Osteocyte (in vitro differentiated cells): ENCODE data around the gene OARD1. TPM values are rescaled to one million over a fixed set of nuclear protein-coding genes. Genes with fewer than 3 reads are reported as not detected.

Experiments
- DNase-seq: peaks from one replicate; pipeline ENCODE4 v3.0.0; 2021; ENCODE audit warnings: mixed read lengths; ENCODE audit not compliant: unreplicated experiment; ENCODE audit errors: extremely low spot score
- H3K27ac Mint-ChIP-seq: one replicate; pipeline ENCODE4 v1.8.0; 2021; ENCODE audit warnings: mild to moderate bottlenecking, mixed read lengths; ENCODE audit not compliant: unreplicated experiment
- H3K27me3 Mint-ChIP-seq: one replicate; pipeline ENCODE4 v1.8.0; 2021; ENCODE audit warnings: mixed read lengths; ENCODE audit not compliant: unreplicated experiment
- H3K36me3 Mint-ChIP-seq: one replicate; pipeline ENCODE4 v1.8.0; 2021; ENCODE audit warnings: mixed read lengths; ENCODE audit not compliant: unreplicated experiment
- H3K4me1 Mint-ChIP-seq: one replicate; pipeline ENCODE4 v1.8.0; 2021; ENCODE audit warnings: mixed read lengths; ENCODE audit not compliant: unreplicated experiment
- H3K4me3 Mint-ChIP-seq: one replicate; pipeline ENCODE4 v1.8.0; 2021; ENCODE audit warnings: mild to moderate bottlenecking, moderate library complexity, mixed read lengths; ENCODE audit not compliant: unreplicated experiment
- H3K9me3 Mint-ChIP-seq: one replicate; pipeline ENCODE4 v1.8.0; 2021; ENCODE audit warnings: mixed read lengths; ENCODE audit not compliant: unreplicated experiment
- total RNA-seq: library from RNA; stranded (reverse); gene quantifications from 2 replicates; pipeline ENCODE4 v1.2.1, GENCODE V29; 2021
- TF ChIP-seq, protein P1 (sequence below): fragments of 200-600 bp; sonication (generic); IDR thresholded peaks from 2 replicates; pipeline ENCODE4 v1.5.0; 2021; ENCODE audit warnings: antibody characterized with exemption, mild to moderate bottlenecking, moderate library complexity

The OARD1 gene
- total RNA-seq, 1 donor from 2014 or later, result 17.2 TPM

DNA sequence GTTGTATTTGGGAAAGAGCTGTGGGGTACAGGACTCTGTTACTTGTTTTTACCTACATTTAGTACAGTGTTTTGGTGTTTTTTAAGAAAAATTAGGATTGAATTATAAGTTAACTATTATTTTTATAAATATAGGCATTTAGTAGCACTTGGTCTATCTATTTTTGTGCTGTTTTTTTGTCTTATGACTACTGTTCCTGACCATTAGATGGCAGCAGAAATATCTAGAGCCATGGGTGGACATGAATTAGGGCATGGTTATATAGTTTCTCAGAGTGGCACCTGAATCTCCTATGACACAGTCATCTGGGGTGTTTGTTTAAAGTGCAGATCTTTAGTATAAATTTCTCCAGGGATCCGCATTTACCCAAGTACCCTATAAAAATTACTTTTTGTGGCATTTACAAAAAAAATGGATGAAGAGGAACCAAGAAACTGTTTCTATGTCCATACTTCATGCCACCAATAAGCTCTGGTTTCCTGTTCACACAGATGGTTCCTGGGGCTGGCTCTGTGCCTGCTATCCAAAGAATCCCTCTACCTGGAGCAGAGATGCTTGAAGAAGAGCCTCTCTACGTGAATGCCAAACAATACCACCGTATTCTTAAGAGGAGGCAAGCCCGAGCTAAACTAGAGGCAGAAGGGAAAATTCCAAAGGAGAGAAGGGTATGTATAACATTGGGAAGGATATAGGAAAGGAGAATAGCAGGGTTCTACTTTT, 20.4 kb upstream of the OARD1 start:
- DNase-seq, result no peak
- Mint-ChIP-seq H3K4me3 (no peak overlapping the region), H3K27ac (no peak overlapping the region), H3K36me3 (peaks cover 59% of the 10 kb centered on the region), H3K4me1 (peaks cover 16% of the 10 kb centered on the region), H3K27me3 (no peaks in the 10 kb centered on the region), H3K9me3 (no peaks in the 10 kb centered on the region)
- TF ChIP-seq, protein P1, sequence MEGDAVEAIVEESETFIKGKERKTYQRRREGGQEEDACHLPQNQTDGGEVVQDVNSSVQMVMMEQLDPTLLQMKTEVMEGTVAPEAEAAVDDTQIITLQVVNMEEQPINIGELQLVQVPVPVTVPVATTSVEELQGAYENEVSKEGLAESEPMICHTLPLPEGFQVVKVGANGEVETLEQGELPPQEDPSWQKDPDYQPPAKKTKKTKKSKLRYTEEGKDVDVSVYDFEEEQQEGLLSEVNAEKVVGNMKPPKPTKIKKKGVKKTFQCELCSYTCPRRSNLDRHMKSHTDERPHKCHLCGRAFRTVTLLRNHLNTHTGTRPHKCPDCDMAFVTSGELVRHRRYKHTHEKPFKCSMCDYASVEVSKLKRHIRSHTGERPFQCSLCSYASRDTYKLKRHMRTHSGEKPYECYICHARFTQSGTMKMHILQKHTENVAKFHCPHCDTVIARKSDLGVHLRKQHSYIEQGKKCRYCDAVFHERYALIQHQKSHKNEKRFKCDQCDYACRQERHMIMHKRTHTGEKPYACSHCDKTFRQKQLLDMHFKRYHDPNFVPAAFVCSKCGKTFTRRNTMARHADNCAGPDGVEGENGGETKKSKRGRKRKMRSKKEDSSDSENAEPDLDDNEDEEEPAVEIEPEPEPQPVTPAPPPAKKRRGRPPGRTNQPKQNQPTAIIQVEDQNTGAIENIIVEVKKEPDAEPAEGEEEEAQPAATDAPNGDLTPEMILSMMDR, result peak; percentile 64

DNA sequence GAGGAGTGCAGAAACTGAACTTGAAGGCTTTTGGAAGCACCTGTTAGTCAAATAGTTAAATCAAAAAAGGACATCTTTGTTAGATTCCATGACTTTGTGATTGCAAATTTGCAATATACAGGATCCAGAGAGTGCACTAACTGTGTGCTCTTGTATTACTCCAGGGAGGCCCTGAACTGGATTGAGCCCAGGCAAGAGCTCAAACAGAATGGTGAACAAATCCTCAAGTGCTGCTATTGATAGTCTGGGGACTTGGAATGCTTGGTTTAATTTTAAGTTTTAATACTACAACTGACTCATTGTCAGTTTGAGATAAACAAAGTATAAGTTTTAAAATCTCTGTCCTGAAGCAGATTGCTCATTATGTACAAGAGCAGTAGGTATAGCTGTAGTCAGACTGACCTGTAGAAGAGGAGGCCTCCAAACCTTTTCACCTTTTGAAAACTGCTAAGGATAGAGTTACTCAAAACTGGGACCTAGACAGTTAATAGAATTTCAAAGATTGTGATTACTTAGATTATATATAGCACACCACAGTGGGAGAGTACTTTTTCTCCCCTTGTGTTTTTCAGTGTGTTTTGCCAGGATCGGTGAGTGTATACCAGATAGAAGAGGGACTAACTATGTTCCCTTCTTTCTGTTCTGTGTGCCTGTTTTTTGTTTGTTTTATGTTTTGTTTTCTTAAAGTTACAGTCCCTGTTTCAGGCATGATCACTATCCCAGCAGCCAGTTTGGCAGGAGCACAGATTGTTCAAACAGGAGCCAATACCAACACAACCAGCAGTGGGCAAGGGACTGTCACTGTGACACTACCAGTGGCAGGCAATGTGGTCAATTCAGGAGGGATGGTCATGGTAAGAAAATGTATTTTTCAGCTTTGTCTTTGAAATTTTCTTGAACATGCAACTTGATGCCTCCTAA, 18.9 kb upstream of the OARD1 start:
- no peak overlapping the region for H3K4me3 Mint-ChIP-seq
- peaks cover 51% of the 10 kb centered on the region for H3K36me3 Mint-ChIP-seq
- TF ChIP-seq, protein P1, result no peak
- peaks cover 2% of the 10 kb centered on the region for H3K4me1 Mint-ChIP-seq
- DNase-seq, result no peak
- no peaks in the 10 kb centered on the region for H3K27me3 Mint-ChIP-seq
- no peaks in the 10 kb centered on the region for H3K9me3 Mint-ChIP-seq
- H3K27ac Mint-ChIP-seq, result no peak overlapping the region

DNA sequence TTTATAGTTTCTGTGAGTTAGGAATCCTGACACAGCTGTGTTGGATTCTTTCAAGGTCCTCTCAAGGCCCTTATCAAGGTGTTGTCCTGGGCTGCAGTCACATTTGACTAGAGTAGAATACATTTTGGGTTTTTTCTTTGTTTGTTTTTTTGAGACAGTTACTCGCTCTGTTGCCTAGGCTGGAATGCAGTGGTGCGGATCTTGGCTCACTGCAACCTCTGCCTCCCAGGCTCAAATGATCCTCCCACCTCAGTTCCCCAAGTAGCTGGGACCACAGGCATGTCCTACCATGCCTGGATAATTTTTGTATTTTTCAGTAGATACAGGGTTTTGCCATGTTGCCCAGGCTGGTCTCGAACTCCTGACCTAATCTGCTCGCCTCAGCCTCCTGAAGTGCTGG, 16.3 kb upstream of the OARD1 start:
- peaks cover 42% of the 10 kb centered on the region for H3K36me3 Mint-ChIP-seq
- no peak for DNase-seq
- no peaks in the 10 kb centered on the region for H3K9me3 Mint-ChIP-seq
- H3K27me3 Mint-ChIP-seq, result no peaks in the 10 kb centered on the region
- H3K4me1 Mint-ChIP-seq, result peaks cover 2% of the 10 kb centered on the region
- H3K4me3 Mint-ChIP-seq, result no peak overlapping the region
- H3K27ac Mint-ChIP-seq, result no peak overlapping the region
- TF ChIP-seq, protein P1, result no peak

DNA sequence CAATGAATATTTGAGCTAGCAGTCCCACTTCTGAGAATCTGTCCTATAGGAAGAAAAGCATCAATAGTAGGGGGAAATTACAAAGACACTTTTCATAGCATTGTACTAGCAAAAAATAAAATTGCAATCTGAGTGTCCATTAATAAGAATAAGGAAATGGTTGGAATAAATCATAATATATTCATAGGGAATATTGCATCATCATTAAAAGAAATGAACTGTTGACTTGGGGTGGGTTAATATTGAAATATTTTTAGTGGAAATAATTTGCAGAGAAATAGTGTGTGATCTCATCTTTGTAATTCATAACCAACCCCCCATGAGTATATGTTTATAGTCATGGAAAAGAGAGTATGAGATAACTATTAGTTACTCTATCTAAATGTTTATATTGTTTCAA, 13.0 kb upstream of the OARD1 start:
- no peak for DNase-seq
- Mint-ChIP-seq H3K27ac (no peak overlapping the region), H3K4me3 (no peak overlapping the region), H3K9me3 (no peaks in the 10 kb centered on the region), H3K27me3 (no peaks in the 10 kb centered on the region), H3K36me3 (peaks cover 49% of the 10 kb centered on the region), H3K4me1 (peaks cover 2% of the 10 kb centered on the region)
- TF ChIP-seq, protein P1, result no peak

DNA sequence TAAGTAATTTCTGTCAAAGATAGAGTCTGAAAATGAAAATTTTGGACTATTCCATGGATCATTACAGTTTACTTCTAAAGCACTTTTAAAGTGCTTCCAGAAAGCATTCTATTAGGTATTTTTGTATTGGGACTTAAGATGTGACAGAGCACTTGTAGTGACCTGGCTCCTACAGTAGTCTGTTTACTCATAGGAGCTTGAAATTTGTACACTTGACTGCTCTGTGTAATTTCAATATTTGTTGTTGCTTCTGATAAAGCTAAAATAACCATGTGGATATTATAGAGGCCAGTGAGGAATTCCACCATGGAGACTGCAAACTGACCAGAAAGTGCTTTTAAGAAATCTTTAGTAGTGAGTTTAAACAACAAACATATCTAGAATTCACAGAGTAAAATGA, 10.9 kb upstream of the OARD1 start:
- TF ChIP-seq, protein P1, result no peak
- DNase-seq, result no peak
- Mint-ChIP-seq H3K4me3 (no peak overlapping the region), H3K27me3 (no peaks in the 10 kb centered on the region), H3K36me3 (peaks cover 47% of the 10 kb centered on the region), H3K27ac (no peak overlapping the region), H3K4me1 (peaks cover 4% of the 10 kb centered on the region), H3K9me3 (no peaks in the 10 kb centered on the region)
